ENCODE measurements around the gene CNTNAP2. TPM values are rescaled to one million over a fixed set of nuclear protein-coding genes. Genes with fewer than 3 reads are reported as not detected.
"Not testable (repeated sequence)": the region's sequence is repeated elsewhere in the genome, so short reads cannot be mapped to it uniquely, and the experiment has no call there.

The CNTNAP2 gene
- total RNA-seq, 2 experiments from 2014 or later, result not detected

GRCh38 chr7:148286150-148286549, 2169.5 kb downstream of the CNTNAP2 start:
- POLR2A ChIA-PET, result no interaction called here
- CTCF ChIA-PET, result no interaction called here

- POLR2A ChIA-PET, result no interaction called here
- CTCF ChIA-PET, result no interaction called here
These were observed 2170.9 kb downstream of the CNTNAP2 start for GRCh38 chr7:148287538-148287937.

GRCh38 chr7:148288592-148289151, 2172.1 kb downstream of the CNTNAP2 start:
- ChIA-PET POLR2A (no interaction called here), CTCF (no interaction called here)

DNA sequence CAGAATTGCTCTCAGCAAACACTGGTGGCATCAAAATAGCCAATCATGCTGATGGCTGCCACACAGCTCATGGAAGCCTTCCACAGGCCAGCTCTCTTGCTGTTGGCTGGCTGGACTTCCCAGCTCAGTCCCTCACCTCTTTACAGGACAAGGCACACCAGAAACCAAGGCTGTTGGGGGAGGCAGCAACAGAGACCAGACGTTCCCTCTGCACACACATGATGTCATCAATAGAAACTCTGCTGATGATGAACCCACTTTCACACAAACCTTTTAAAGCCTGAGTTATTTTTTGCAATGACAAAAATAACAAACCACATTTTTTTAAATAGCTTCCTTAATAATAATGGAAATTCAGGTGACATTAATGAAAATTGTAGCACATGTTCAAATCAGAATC, 2173.0 kb downstream of the CNTNAP2 start:
- CTCF ChIA-PET, result no interaction called here

DNA sequence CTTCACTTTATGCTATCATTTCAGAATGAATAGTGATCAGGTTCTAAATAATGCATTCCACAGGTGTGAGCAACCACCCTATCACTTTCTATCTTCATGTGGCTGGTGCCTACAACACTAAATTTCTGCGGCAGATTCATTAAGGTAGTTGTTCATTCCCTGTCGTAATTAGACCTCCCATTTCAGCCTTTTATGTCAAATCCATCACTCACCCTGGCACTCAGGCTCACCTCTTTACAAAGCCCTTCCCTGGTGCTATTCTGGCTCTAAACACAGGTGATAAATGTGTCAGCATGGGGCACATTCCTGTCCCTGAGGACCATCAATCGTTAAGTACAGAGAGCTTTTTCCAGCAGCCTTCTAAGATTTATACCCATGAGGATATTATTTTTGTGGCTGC, 2173.9 kb downstream of the CNTNAP2 start:
- CTCF ChIA-PET, result no interaction called here
- POLR2A ChIA-PET, result no interaction called here

More for the DNA sequence above, 2173.0 kb downstream of the CNTNAP2 start:
- POLR2A ChIA-PET, result no interaction called here

- CTCF ChIA-PET, result no interaction called here
- POLR2A ChIA-PET, result no interaction called here
These were observed 2175.2 kb downstream of the CNTNAP2 start for GRCh38 chr7:148291799-148292198.

DNA sequence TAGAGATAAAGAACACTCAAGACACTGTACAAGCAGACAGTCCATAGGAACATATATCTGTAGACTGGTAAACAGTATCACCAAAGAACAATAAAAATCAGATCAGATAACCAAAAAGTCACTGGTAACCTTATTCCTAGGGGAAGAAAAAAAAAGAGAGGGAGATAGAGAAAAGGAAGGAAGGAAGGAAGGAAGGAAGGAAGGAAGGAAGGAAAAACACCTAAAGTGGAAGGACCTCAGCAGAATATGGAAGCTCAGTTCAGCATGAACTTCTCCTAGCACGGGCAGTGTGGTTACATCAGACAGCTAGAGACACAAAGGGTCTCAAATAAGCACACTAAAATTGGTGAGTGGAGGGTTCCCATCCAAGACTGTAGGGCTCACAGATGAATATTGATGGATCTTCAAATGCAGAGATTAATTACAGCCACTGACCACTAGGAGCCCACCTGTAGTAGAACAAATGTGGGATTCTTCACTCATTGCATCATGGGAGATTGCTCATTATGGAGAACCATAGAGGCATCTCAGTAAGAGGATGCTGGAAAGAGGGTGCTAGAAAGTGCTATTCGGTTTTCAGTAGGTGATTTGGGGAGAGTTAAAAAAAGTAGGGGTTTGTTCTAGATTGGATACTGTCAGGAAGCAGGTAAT, 2180.5 kb downstream of the CNTNAP2 start:
- POLR2A ChIA-PET, result no interaction called here
- CTCF ChIA-PET, result no interaction called here

DNA sequence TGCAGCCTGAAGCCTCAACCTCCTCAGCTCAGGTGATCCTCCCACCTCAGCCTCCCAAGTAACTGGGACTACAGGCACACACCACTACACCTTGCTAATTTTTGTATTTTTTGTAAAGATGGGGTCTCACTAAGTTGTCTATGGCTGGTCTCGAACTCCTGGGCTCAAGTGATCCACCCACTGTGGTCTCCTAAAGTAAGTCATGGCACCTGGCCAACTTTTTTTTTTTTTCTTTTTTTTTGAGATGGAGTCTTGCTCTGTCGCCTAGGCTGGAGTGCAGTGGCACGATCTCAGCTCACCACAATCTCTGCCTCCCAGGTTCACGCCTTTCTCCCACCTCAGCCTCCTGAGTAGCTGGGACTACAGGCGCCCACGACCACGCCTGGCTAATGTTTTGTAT, 2182.2 kb downstream of the CNTNAP2 start:
- POLR2A ChIA-PET, CTCF ChIA-PET: not testable (repeated sequence)

DNA sequence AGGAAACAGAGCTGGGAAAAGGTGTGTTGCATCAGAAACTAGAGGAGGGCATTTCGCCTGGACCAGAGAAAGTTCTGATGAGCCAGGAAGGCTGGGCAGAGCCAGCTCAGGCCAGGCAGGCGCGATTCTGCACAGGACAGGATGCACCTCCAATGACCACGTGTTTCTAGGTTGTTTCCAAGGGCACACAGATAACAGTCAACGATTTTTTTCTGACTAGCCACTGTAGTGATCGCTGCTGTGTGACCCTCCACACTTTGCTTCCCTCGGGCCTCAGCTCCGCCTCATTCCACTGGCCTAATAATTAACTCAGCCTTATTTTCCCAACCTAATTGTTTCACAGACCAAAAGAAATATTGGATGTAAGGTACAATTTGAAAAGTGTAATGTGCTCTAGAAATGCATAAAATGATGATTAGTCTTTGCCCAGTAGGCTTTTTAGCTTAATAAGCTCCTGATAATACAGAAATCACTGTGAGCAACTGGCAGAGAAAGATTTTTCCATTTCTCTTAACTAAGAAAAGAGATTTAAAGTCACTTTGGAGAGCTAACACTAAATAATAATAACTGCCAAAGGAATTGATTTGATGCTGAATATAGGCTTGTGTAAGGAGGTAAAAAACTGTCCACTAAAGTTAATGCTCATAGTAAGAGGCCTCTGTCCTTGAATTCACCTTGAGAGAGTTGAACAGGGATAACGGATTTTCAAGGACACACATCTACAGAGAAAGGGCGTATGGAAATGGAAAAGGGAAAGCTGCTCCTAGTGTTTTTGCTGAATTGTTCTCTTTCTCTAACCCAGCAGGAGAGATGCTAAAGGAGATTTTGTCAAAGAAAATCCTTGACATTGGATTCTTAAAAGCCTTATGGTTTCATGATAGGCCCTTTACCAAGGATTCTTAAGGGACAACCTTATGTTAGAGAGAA, 2183.0 kb downstream of the CNTNAP2 start:
- POLR2A ChIA-PET, result interaction anchor here (0.6 kb wide), 1 partner anchor 856 kb away, joined by 3 read pairs; no protein-coding TSS in a partner anchor
- CTCF ChIA-PET, result interaction anchor here (0.6 kb wide), 1 partner anchor 68 kb away, joined by 5 read pairs; no protein-coding TSS in a partner anchor

- CTCF ChIA-PET, result interaction anchor here (0.7 kb wide), 1 partner anchor 355 kb away, joined by 3 read pairs; no protein-coding TSS in a partner anchor
- POLR2A ChIA-PET, result not testable (repeated sequence)
These were observed 2185.8 kb downstream of the CNTNAP2 start for GRCh38 chr7:148302436-148302835.

- ChIA-PET POLR2A (no interaction called here), CTCF (no interaction called here)
These were observed 2186.9 kb downstream of the CNTNAP2 start for GRCh38 chr7:148303295-148304082.

GRCh38 chr7:148304083-148304335, 2187.4 kb downstream of the CNTNAP2 start:
- CTCF ChIA-PET, result no interaction called here
- POLR2A ChIA-PET, result no interaction called here

DNA sequence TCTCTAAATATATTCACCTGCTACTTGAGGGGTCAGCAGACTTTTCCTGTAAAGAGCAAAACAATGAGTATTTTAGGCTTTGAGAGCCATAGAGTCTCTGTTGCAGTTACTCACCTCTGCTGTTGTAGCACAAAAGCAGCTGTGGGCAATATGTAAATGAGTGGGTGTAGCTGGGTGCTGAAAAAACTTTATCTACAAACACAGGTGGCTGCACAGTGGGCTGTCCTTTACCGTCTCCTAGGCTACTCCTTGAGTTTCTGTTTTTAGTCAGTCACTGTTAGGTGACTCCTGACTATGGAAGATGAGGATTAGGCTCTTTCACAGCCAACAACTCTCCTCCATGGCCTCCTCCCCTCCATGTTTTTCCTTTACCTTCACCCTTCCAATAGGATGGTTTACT, 2187.9 kb downstream of the CNTNAP2 start:
- ChIA-PET CTCF (no interaction called here), POLR2A (no interaction called here)

- CTCF ChIA-PET, result no interaction called here
- POLR2A ChIA-PET, result no interaction called here
These were observed 2190.2 kb downstream of the CNTNAP2 start for GRCh38 chr7:148306759-148307158.

DNA sequence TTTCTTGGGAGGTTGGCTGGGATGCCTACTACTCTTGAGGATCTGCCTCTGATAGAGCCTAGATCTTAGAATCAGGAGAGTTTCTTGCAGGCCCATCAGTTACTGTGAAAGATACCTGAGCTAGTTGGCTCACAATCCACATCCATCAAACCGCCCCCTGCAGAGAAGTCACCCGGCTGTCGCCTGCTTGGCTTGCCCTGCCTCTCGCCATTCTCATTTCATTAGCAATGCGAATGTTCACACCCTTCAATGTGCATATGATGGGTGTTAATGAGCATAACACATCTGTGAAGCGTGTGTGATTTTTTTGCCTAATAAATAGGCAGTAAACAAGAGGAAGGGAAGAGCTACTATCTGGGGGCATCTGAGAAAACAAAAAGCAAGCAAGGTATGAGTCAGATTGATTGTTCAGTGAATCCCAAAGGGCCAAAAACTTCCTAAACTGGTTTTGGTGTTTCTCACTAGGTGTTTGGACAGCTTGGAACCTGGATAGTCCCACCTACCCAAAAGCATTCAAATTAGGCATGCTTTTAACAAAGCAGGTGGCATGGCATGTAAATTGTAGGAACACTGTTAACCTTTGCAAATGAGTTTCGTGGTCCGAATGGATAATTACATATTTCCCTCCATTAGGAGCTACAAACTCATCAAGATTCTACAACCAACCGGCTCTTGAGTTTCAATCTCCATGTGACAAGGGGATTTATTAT, 2201.7 kb downstream of the CNTNAP2 start:
- ChIA-PET POLR2A (no interaction called here), CTCF (no interaction called here)

GRCh38 chr7:148318838-148319237, 2202.2 kb downstream of the CNTNAP2 start:
- ChIA-PET CTCF (no interaction called here), POLR2A (no interaction called here)

- ChIA-PET POLR2A (no interaction called here), CTCF (no interaction called here)
These were observed 2202.8 kb downstream of the CNTNAP2 start for GRCh38 chr7:148319316-148319808.

GRCh38 chr7:148325208-148325607, 2208.6 kb downstream of the CNTNAP2 start:
- ChIA-PET CTCF (no interaction called here), POLR2A (no interaction called here)

DNA sequence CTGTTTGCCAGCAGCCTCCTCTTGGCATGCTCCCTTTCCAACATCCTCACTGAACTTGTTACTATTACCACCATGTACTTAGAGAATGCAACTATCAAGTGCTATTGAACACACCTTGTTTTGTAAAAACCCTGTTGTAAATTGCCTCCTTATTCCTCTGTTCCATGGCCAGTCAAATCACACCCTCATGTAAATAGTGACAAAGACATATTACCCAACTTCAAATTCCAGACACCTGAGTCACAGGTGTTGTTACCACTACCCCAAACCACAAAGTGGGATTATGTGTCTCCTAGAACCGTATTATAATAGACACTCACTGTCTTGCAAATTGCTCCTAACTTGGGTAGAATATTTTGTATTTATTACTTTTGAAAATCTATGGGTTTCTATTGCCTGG, 2210.8 kb downstream of the CNTNAP2 start:
- POLR2A ChIA-PET, result no interaction called here
- CTCF ChIA-PET, result interaction anchor here (0.7 kb wide), 1 partner anchor 81 kb away, joined by 3 read pairs; no protein-coding TSS in a partner anchor

- CTCF ChIA-PET, result no interaction called here
- POLR2A ChIA-PET, result no interaction called here
These were observed 2212.3 kb downstream of the CNTNAP2 start for GRCh38 chr7:148328906-148329305.

Measured in activated CD8-positive, alpha-beta memory T cell treated with anti-CD3 and anti-CD28 coated beads for 36 hours (primary cell).